OCI-LY7 (cell line): ENCODE measurements around the gene ANK3.

ENCODE experiments used
- CTCF ChIP-seq: fragments of 200-600 bp; sonication (generic); conservative IDR thresholded peaks from 2 replicates; pipeline ENCODE4 v1.5.1; 2014; ENCODE audit warnings: mild to moderate bottlenecking, antibody characterized with exemption, low read length, moderate library complexity, mixed read lengths
- EZH2phosphoT487 ChIP-seq: fragments of 200-600 bp; sonication (generic); IDR thresholded peaks from 2 replicates; pipeline ENCODE4 v1.6.1; 2018; ENCODE audit warnings: low read depth, borderline replicate concordance, mild to moderate bottlenecking, mixed run types, antibody characterized with exemption, low read length, moderate library complexity, mixed read lengths

GRCh38 chr10:60338002-60338564 is 51.6 kb downstream of the ANK3 start:
- no peak for TF ChIP-seq CTCF
- no peak for TF ChIP-seq EZH2phosphoT487
